IMR-90 (cell line): Measurements from ENCODE around the gene PDZD2. TPM values are rescaled to one million over a fixed set of nuclear protein-coding genes. Genes with fewer than 3 reads are reported as not detected.

Source experiments
- ATAC-seq: fragments of 200-7000 bp; cut with Tn5 transposase; 2 replicates; pipeline ENCODE4 v1.9.1; 2020; ENCODE audit warnings: low read depth, mild to moderate bottlenecking, moderate library complexity
- BruUV-seq: library from RNA; stranded (reverse); fragments of 400-500 nt; replicated peaks from 2 replicates; lab custom pipeline; 2021; lab: Mats Ljungman, UMichigan
- CTCF ChIA-PET: fragments of 300-600 bp; formaldehyde crosslinking; extraction: SDS; loops from one replicate; lab custom pipeline; 2021; ENCODE audit warnings: antibody characterized with exemption; lab: Yijun Ruan, JAX
- POLR2A ChIA-PET: fragments of 300-600 bp; sonication (Branson Sonifier 250); formaldehyde crosslinking; loops from one replicate; lab custom pipeline; 2022; ENCODE audit warnings: antibody characterized with exemption; ENCODE audit not compliant: unreplicated experiment; lab: Charles Lee
- DNase-seq: peaks from one replicate; pipeline ENCODE4 v3.0.0; 2013
- H2AFZ ChIP-seq: replicated peaks from 2 replicates; pipeline ENCODE3; 2013; ENCODE audit warnings: low read length, mild to moderate bottlenecking; ENCODE audit not compliant: poor library complexity
- H2AK5ac ChIP-seq: 2 replicates; pipeline ENCODE4 v1.6.1; 2013; ENCODE audit warnings: low read depth, low read length, inconsistent platforms
- H2AK9ac ChIP-seq: replicated peaks from 2 replicates; pipeline ENCODE3; 2013; ENCODE audit warnings: mild to moderate bottlenecking, low read depth, low read length, moderate library complexity; ENCODE audit not compliant: poor library complexity
- H2BK120ac ChIP-seq: 2 replicates; pipeline ENCODE4 v1.6.1; 2013; ENCODE audit warnings: low read depth, low read length, inconsistent platforms
- H2BK15ac ChIP-seq: 3 replicates; pipeline ENCODE4 v1.6.1; 2013; ENCODE audit warnings: low read depth, low read length, inconsistent platforms
- H2BK20ac ChIP-seq: 2 replicates; pipeline ENCODE4 v1.6.1; 2013; ENCODE audit warnings: low read depth, mild to moderate bottlenecking, inconsistent platforms, low read length, moderate library complexity
- H2BK5ac ChIP-seq: 2 replicates; pipeline ENCODE4 v1.6.1; 2013; ENCODE audit warnings: mild to moderate bottlenecking, low read depth, low read length, inconsistent platforms; ENCODE audit not compliant: poor library complexity, severe bottlenecking
- H3K14ac ChIP-seq: replicated peaks from 2 replicates; pipeline ENCODE4 v1.6.1; 2013; ENCODE audit warnings: low read depth, low read length, inconsistent platforms
- H3K18ac ChIP-seq: 2 replicates; pipeline ENCODE4 v1.6.1; 2013; ENCODE audit warnings: low read depth, low read length, control low read depth
- H3K23ac ChIP-seq: 2 replicates; pipeline ENCODE4 v1.6.1; 2013; ENCODE audit warnings: low read depth, low read length, inconsistent platforms
- H3K27ac ChIP-seq: 2 replicates; pipeline ENCODE4 v1.5.1; 2013; ENCODE audit warnings: mild to moderate bottlenecking, control low read depth, low read length; ENCODE audit not compliant: insufficient read depth
- H3K27me3 ChIP-seq: 2 replicates; pipeline ENCODE4 v1.6.1; 2013; ENCODE audit warnings: low read length; ENCODE audit not compliant: control insufficient read depth, insufficient read depth
- H3K36me3 ChIP-seq: 2 replicates; pipeline ENCODE4 v1.6.1; 2013; ENCODE audit warnings: low read length, mixed read lengths; ENCODE audit not compliant: control insufficient read depth, insufficient read depth
- H3K4ac ChIP-seq: 2 replicates; pipeline ENCODE4 v1.6.1; 2013; ENCODE audit warnings: low read depth, low read length, inconsistent platforms
- H3K4me1 ChIP-seq: 2 replicates; pipeline ENCODE4 v1.6.1; 2013; ENCODE audit warnings: low read length, mixed read lengths; ENCODE audit not compliant: control insufficient read depth, insufficient read depth
- H3K4me2 ChIP-seq: 2 replicates; pipeline ENCODE4 v1.6.1; 2013; ENCODE audit warnings: low read depth, mild to moderate bottlenecking, control low read depth, low read length, moderate library complexity
- H3K4me3 ChIP-seq: 2 replicates; pipeline ENCODE4 v1.5.1; 2013; ENCODE audit warnings: low read depth, mild to moderate bottlenecking, control low read depth, low read length, moderate library complexity; ENCODE audit not compliant: insufficient read depth
- H3K56ac ChIP-seq: 2 replicates; pipeline ENCODE4 v1.6.1; 2013; ENCODE audit warnings: low read length, inconsistent platforms; ENCODE audit not compliant: insufficient read depth; ENCODE audit errors: extremely low read depth
- H3K79me1 ChIP-seq, 2 experiments: 2 replicates each; pipeline ENCODE4 v1.6.1; 2013; ENCODE audit warnings: low read length in 2 of 2, inconsistent platforms in 1 of 2, low read depth in 1 of 2
- H3K9ac ChIP-seq: 2 replicates; pipeline ENCODE4 v1.6.1; 2013; ENCODE audit warnings: low read depth, low read length, control low read depth
- H3K9me1 ChIP-seq: 2 replicates; pipeline ENCODE4 v1.6.1; 2013; ENCODE audit warnings: low read length, inconsistent platforms; ENCODE audit not compliant: insufficient read depth
- H3K9me3 ChIP-seq: 2 replicates; pipeline ENCODE4 v1.6.1; 2013; ENCODE audit warnings: low read length; ENCODE audit not compliant: control insufficient read depth, insufficient read depth
- H4K20me1 ChIP-seq: 2 replicates; pipeline ENCODE4 v1.6.1; 2013; ENCODE audit warnings: low read length, inconsistent platforms; ENCODE audit not compliant: insufficient read depth
- H4K5ac ChIP-seq: 2 replicates; pipeline ENCODE4 v1.6.1; 2013; ENCODE audit warnings: mild to moderate bottlenecking, low read depth, low read length, control low read depth
- H4K8ac ChIP-seq, 2 experiments: 2 replicates each; pipeline ENCODE4 v1.6.1; 2013; ENCODE audit warnings: low read depth in 2 of 2, low read length in 2 of 2, control low read depth in 1 of 2, inconsistent platforms in 1 of 2
- H4K91ac ChIP-seq: 2 replicates; pipeline ENCODE4 v1.6.1; 2013; ENCODE audit warnings: low read depth, low read length, inconsistent platforms; ENCODE audit not compliant: insufficient read depth
- BHLHE40 ChIP-seq: fragments of 150-350 bp; IDR thresholded peaks from 2 replicates; pipeline ENCODE4 v1.6.1; 2016; ENCODE audit warnings: mild to moderate bottlenecking, low read depth, low read length
- POLR2A ChIP-seq: IDR thresholded peaks from 2 replicates; pipeline ENCODE4 v1.6.1; 2012; ENCODE audit warnings: mild to moderate bottlenecking, low read depth, low read length
- RAD21 ChIP-seq: IDR thresholded peaks from 2 replicates; pipeline ENCODE4 v1.6.1; 2012; ENCODE audit warnings: low read length, improper control_type of control experiment
- WGBS, 2 experiments: methylation state at CpG; one replicate each; pipeline versions ENCODE4 v1.1.5 to v1.1.7; 2013; ENCODE audit warnings: missing lambda C conversion rate in 2 of 2; ENCODE audit not compliant: insufficient read length in 1 of 2; ENCODE audit errors: extremely low coverage in 2 of 2; 5-methylcytosine and 5-hydroxymethylcytosine counted together
- dilution Hi-C: fragments of 300-500 bp; cut with HindIII; formaldehyde crosslinking; loops from one replicate; pipeline ENCODE4 v1.14.3; 2018; ENCODE audit warnings: low sequenced_read_pairs; ENCODE audit not compliant: unreplicated experiment
- in situ Hi-C: fragments of 300-500 bp; cut with MboI; formaldehyde crosslinking; loops from 3 replicates; pipeline ENCODE4 v1.14.3; 2019; ENCODE audit warnings: low sequenced_read_pairs, inconsistent platforms, mixed read lengths
- intact Hi-C: fragments of 100-400 bp; cut with micrococcal nuclease; formaldehyde crosslinking; loops from 2 replicates; pipeline ENCODE4 v1.10.0; 2022
- polyA plus RNA-seq, 3 experiments: library from polyadenylated mRNA; depleted of rRNA; stranded (reverse); fragments of >200 nt; gene quantifications; 2 replicates each; pipeline ENCODE4 v1.2.3, GENCODE V29; 2012; ENCODE audit warnings: low replicate concordance in 1 of 3
- total RNA-seq: library from RNA; depleted of rRNA; stranded (reverse); fragments of >200 nt; gene quantifications from 2 replicates; pipeline ENCODE4 v1.2.3, GENCODE V29; 2012
- TF ChIP-seq, protein P1 (sequence below): conservative IDR thresholded peaks from 2 replicates; pipeline ENCODE4 v1.5.1; 2012; ENCODE audit warnings: mild to moderate bottlenecking, low read depth, low read length, improper control_type of control experiment

The PDZD2 gene
- total and polyA plus RNA-seq, 2 of the 4 experiments (the other 2 are of a cell fraction), result under 0.01 to 0.02 TPM

DNA sequence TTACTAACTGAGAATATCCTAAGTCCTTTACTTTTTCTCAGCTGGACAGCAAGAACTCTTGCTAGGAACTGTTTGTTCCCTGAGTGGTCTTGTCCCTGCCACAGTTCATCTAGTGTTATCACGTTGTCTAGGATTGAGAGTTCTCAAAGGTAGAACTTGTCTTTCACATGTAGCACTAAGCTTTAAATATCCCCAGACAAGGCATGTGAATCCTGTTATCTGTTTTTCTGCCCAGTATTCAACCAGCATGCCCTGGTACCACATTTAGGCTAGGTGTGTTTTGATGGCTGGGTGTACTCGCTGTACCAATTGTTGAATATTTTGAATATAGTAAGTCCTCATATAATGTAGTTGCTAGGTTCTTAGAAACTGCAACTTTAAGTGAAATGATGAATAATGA is 27.9 kb upstream of the PDZD2 start:
- H3K4ac ChIP-seq, result no peak overlapping the region
- H3K27ac ChIP-seq, result no peak overlapping the region
- H4K20me1 ChIP-seq, result no peaks in the 10 kb centered on the region
- H2BK5ac ChIP-seq, result no peak overlapping the region
- H2BK15ac ChIP-seq, result no peak overlapping the region
- H3K9ac ChIP-seq, result no peak overlapping the region
- H2BK20ac ChIP-seq, result no peak overlapping the region
- no peak overlapping the region for H2BK120ac ChIP-seq
- intact Hi-C loops, result no loop called here
- no peak overlapping the region for H3K56ac ChIP-seq
- no peak for DNase-seq
- H4K5ac ChIP-seq, result no peak overlapping the region
- BruUV-seq, result no TSS peak
- H2AK9ac ChIP-seq, result no peak overlapping the region
- no peaks in the 10 kb centered on the region for H3K4me1 ChIP-seq
- in situ Hi-C loops, result no loop called here
- TF ChIP-seq POLR2A (no peak), BHLHE40 (no peak), RAD21 (no peak)
- TF ChIP-seq, protein P1, sequence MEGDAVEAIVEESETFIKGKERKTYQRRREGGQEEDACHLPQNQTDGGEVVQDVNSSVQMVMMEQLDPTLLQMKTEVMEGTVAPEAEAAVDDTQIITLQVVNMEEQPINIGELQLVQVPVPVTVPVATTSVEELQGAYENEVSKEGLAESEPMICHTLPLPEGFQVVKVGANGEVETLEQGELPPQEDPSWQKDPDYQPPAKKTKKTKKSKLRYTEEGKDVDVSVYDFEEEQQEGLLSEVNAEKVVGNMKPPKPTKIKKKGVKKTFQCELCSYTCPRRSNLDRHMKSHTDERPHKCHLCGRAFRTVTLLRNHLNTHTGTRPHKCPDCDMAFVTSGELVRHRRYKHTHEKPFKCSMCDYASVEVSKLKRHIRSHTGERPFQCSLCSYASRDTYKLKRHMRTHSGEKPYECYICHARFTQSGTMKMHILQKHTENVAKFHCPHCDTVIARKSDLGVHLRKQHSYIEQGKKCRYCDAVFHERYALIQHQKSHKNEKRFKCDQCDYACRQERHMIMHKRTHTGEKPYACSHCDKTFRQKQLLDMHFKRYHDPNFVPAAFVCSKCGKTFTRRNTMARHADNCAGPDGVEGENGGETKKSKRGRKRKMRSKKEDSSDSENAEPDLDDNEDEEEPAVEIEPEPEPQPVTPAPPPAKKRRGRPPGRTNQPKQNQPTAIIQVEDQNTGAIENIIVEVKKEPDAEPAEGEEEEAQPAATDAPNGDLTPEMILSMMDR, result no peak
- H3K14ac ChIP-seq, result no peak overlapping the region
- no peak overlapping the region for H3K4me3 ChIP-seq
- no peaks in the 10 kb centered on the region; the same call in 1 of the 2 replicates for H3K27me3 ChIP-seq
- no peaks in the 10 kb centered on the region for H3K36me3 ChIP-seq
- H3K79me1 ChIP-seq, result no peaks in the 10 kb centered on the region
- H4K91ac ChIP-seq, result no peak overlapping the region
- no peak overlapping the region for H4K8ac ChIP-seq
- no peak overlapping the region for H3K18ac ChIP-seq
- ChIA-PET POLR2A (no interaction called here), CTCF (no interaction called here)
- H3K4me2 ChIP-seq, result no peak overlapping the region
- H3K9me1 ChIP-seq, result no peaks in the 10 kb centered on the region; the same call in 1 of the 2 replicates
- H3K23ac ChIP-seq, result no peak overlapping the region
- H2AFZ ChIP-seq, result no peak overlapping the region
- H3K9me3 ChIP-seq, result no peaks in the 10 kb centered on the region
- dilution Hi-C loops, result no loop called here
- no peak for ATAC-seq
- no CpG with 5 or more reads among the region's 2 CpGs for WGBS, 2 experiments
- H2AK5ac ChIP-seq, result no peak overlapping the region
